GM13977 (cell line): Measurements from ENCODE around the gene DENND4A.

ENCODE experiments used
- DNase-seq: peaks from one replicate; pipeline ENCODE4 v3.0.0; 2012; ENCODE audit warnings: low spot score
- CTCF ChIP-seq: IDR thresholded peaks from 2 replicates; pipeline ENCODE4 v1.5.1; 2012; ENCODE audit warnings: mild to moderate bottlenecking, control low read depth; ENCODE audit not compliant: insufficient read depth; ENCODE audit errors: extremely low read depth, missing control alignments
- in situ Hi-C: fragments of 300-500 bp; cut with MboI; formaldehyde crosslinking; loops from one replicate; pipeline ENCODE4 v1.12.0; 2022; ENCODE audit warnings: low sequenced_read_pairs, low pct_unique_long_range_greater_than_20kb, mixed read lengths, inconsistent platforms; ENCODE audit not compliant: unreplicated experiment

Gene DENND4A

GRCh38 chr15:65650312-65651041 lies 141.6 kb downstream of the DENND4A start:
- in situ Hi-C loops, result no loop called here
- TF ChIP-seq CTCF, result no peak
- no peak for DNase-seq

GRCh38 chr15:65646486-65646885 lies 145.6 kb downstream of the DENND4A start:
- in situ Hi-C loops, result no loop called here
- no peak for TF ChIP-seq CTCF
- no peak for DNase-seq

GRCh38 chr15:65645392-65645791 lies 146.7 kb downstream of the DENND4A start:
- in situ Hi-C loops, result no loop called here
- no peak for DNase-seq
- TF ChIP-seq CTCF, result no peak

- in situ Hi-C loops, result no loop called here
- TF ChIP-seq CTCF, result no peak
- no peak for DNase-seq
These were observed 147.8 kb downstream of the DENND4A start for GRCh38 chr15:65644282-65644681.

GRCh38 chr15:65642594-65642993 lies 149.5 kb downstream of the DENND4A start:
- in situ Hi-C loops, result no loop called here
- DNase-seq, result no peak
- TF ChIP-seq CTCF, result no peak

GRCh38 chr15:65641768-65642475 lies 150.2 kb downstream of the DENND4A start:
- TF ChIP-seq CTCF, result no peak
- in situ Hi-C loops, result no loop called here
- no peak for DNase-seq
